Myocyte (in vitro differentiated cells): ENCODE data around the gene CD300H. TPM values are rescaled to one million over a fixed set of nuclear protein-coding genes. Genes with fewer than 3 reads are reported as not detected.

Experiments used
- total RNA-seq: library from RNA; depleted of rRNA; stranded (reverse); fragments of >200 nt; gene quantifications from 2 replicates; pipeline ENCODE4 v1.2.3, GENCODE V29; 2014

CD300H gene
- total RNA-seq, 1 donor from 2014 or later = not detected

Other genes with a start within 250 kb of the CD300H start
- not detected in 2 replicates for gene KIF19, start 241.3 kb downstream of the CD300H start, total RNA-seq
- gene BTBD17, start 205.6 kb downstream of the CD300H start, total RNA-seq = not detected in 2 replicates
- not detected in 2 replicates for gene GPR142, start 200.0 kb downstream of the CD300H start, total RNA-seq
- gene GPRC5C, start 135.4 kb downstream of the CD300H start, total RNA-seq = 0.52 TPM in 1 of 2 replicates, not detected in the other
- not detected in 2 replicates for gene CD300A, start 100.9 kb downstream of the CD300H start, total RNA-seq
- not detected in 2 replicates for gene CD300LB, start 36.0 kb downstream of the CD300H start, total RNA-seq
- gene CD300C, start 21.4 kb downstream of the CD300H start, total RNA-seq = not detected in 2 replicates
- not detected in 2 replicates for gene CD300LD, start 24.8 kb upstream of the CD300H start, total RNA-seq
- not detected in 2 replicates for gene CD300E, start 56.2 kb upstream of the CD300H start, total RNA-seq
- 0.26 TPM in 1 of 2 replicates, not detected in the other for gene CD300LF, start 145.4 kb upstream of the CD300H start, total RNA-seq
- gene RAB37, start 169.7 kb upstream of the CD300H start, total RNA-seq = 0.57 TPM in 1 of 2 replicates, not detected in the other
- gene NHERF1, start 181.1 kb upstream of the CD300H start, total RNA-seq = 54.0 and 63.8 TPM in 2 replicates
- gene NAT9, start 208.8 kb upstream of the CD300H start, total RNA-seq = 47.7 and 50.4 TPM in 2 replicates